Astrocyte (in vitro differentiated cells and primary cell): ENCODE results near the gene ZNF570. TPM values are rescaled to one million over a fixed set of nuclear protein-coding genes. Genes with fewer than 3 reads are reported as not detected.

Experiments
- DNase-seq: peaks from one replicate; pipeline ENCODE4 v3.0.0-alpha.2; 2010; ENCODE audit warnings: low read depth
- FAIRE-seq: peaks from 2 replicates; lab custom pipeline; 2011; peaks lifted over from hg19 to GRCh38; lab: Jason Lieb, UNC
- H2AFZ ChIP-seq: 2 replicates; pipeline ENCODE4 v1.6.0; 2012; ENCODE audit warnings: low read depth, low read length, inconsistent platforms
- H3K27ac ChIP-seq: 2 replicates; pipeline ENCODE4 v1.5.1; 2011; ENCODE audit warnings: low read depth, low read length, inconsistent platforms
- H3K27me3 ChIP-seq: 2 replicates; pipeline ENCODE4 v1.6.0; 2011; ENCODE audit warnings: low read length, inconsistent platforms; ENCODE audit not compliant: insufficient read depth
- H3K36me3 ChIP-seq: 2 replicates; pipeline ENCODE4 v1.5.1; 2011; ENCODE audit warnings: low read length, inconsistent platforms; ENCODE audit not compliant: insufficient read depth
- H3K4me1 ChIP-seq: 2 replicates; pipeline ENCODE4 v1.5.1; 2011; ENCODE audit warnings: low read length, inconsistent platforms; ENCODE audit not compliant: insufficient read depth
- H3K4me2 ChIP-seq: 2 replicates; pipeline ENCODE4 v1.6.0; 2012; ENCODE audit warnings: low read length, inconsistent platforms
- H3K4me3 ChIP-seq: 2 replicates; pipeline ENCODE4 v1.5.1; 2011; ENCODE audit warnings: low read depth, mild to moderate bottlenecking, low read length, inconsistent platforms; ENCODE audit not compliant: insufficient read depth
- H3K79me2 ChIP-seq: 2 replicates; pipeline ENCODE4 v1.6.0; 2012; ENCODE audit warnings: mild to moderate bottlenecking, low read length, inconsistent platforms; ENCODE audit not compliant: insufficient read depth
- H3K9ac ChIP-seq: 2 replicates; pipeline ENCODE4 v1.6.0; 2012; ENCODE audit warnings: mild to moderate bottlenecking, low read length, inconsistent platforms
- H3K9me3 ChIP-seq: 2 replicates; pipeline ENCODE4 v1.5.1; 2012; ENCODE audit warnings: low read depth, mild to moderate bottlenecking, low read length, inconsistent platforms; ENCODE audit not compliant: insufficient read depth
- H4K20me1 ChIP-seq: 2 replicates; pipeline ENCODE4 v1.6.0; 2012; ENCODE audit warnings: low read length, inconsistent platforms; ENCODE audit not compliant: insufficient read depth
- H3K27ac Mint-ChIP-seq: one replicate; pipeline ENCODE4 v1.8.0; 2021; ENCODE audit warnings: mild to moderate bottlenecking, mixed read lengths; ENCODE audit not compliant: unreplicated experiment
- H3K27me3 Mint-ChIP-seq: one replicate; pipeline ENCODE4 v1.8.0; 2021; ENCODE audit warnings: low read depth, mixed read lengths; ENCODE audit not compliant: unreplicated experiment
- H3K36me3 Mint-ChIP-seq: one replicate; pipeline ENCODE4 v1.8.0; 2021; ENCODE audit warnings: low read depth, mixed read lengths; ENCODE audit not compliant: unreplicated experiment
- H3K4me1 Mint-ChIP-seq: one replicate; pipeline ENCODE4 v1.8.0; 2021; ENCODE audit warnings: low read depth, mixed read lengths; ENCODE audit not compliant: unreplicated experiment
- H3K4me3 Mint-ChIP-seq: one replicate; pipeline ENCODE4 v1.8.0; 2021; ENCODE audit warnings: mild to moderate bottlenecking, moderate library complexity, mixed read lengths; ENCODE audit not compliant: unreplicated experiment
- H3K9me3 Mint-ChIP-seq: one replicate; pipeline ENCODE4 v1.8.0; 2021; ENCODE audit warnings: mild to moderate bottlenecking, mixed read lengths; ENCODE audit not compliant: unreplicated experiment
- EZH2 ChIP-seq: IDR thresholded peaks from 2 replicates; pipeline ENCODE4 v1.6.1; 2012; ENCODE audit warnings: mild to moderate bottlenecking, low read length, inconsistent platforms; ENCODE audit not compliant: insufficient read depth
- total RNA-seq: library from RNA; stranded (reverse); gene quantifications from 2 replicates; pipeline ENCODE4 v1.2.1, GENCODE V29; 2021
- TF ChIP-seq, protein P1 (sequence below): IDR thresholded peaks from 2 replicates; pipeline ENCODE4 v1.5.1; 2011; ENCODE audit warnings: low read depth, mild to moderate bottlenecking, inconsistent platforms, low read length, moderate library complexity; ENCODE audit not compliant: insufficient read depth

ZNF570 gene
- total RNA-seq, 1 donor from 2014 or later: 6.5 TPM

GRCh38 chr19:37506387-37507166 is 37.4 kb downstream of the ZNF570 start, which contains the start of gene ZNF793:
ZNF793 (plus strand) TSS chr19:37506939; CDS start chr19:37523440, 16,501 bp downstream.
- Mint-ChIP-seq H3K36me3 (peaks cover 20% of the 10 kb centered on the region), H3K27me3 (no peaks in the 10 kb centered on the region), H3K27ac (no peak within 1 kb of the TSS), H3K9me3 (peaks cover 29% of the 10 kb centered on the region), H3K4me1 (no peaks in the 10 kb centered on the region), H3K4me3 (no peak within 1 kb of the TSS)
- DNase-seq: peak; percentile 88
- Histone ChIP-seq H3K27me3 (no peaks in the 10 kb centered on the region), H4K20me1 (no peaks in the 10 kb centered on the region), H2AFZ (peak within 1 kb of the TSS; percentile 95), H3K9me3 (peaks cover 3% of the 10 kb centered on the region), H3K4me1 (no peaks in the 10 kb centered on the region), H3K4me3 (peak within 1 kb of the TSS; percentile 99), H3K79me2 (no peaks in the 10 kb centered on the region), H3K36me3 (peaks cover 2% of the 10 kb centered on the region), H3K27ac (peak within 1 kb of the TSS; percentile 92), H3K9ac (peak within 1 kb of the TSS; percentile 95), H3K4me2 (peak within 1 kb of the TSS; percentile 94)
- FAIRE-seq: no peak
- no peak for TF ChIP-seq EZH2
- TF ChIP-seq, protein P1, sequence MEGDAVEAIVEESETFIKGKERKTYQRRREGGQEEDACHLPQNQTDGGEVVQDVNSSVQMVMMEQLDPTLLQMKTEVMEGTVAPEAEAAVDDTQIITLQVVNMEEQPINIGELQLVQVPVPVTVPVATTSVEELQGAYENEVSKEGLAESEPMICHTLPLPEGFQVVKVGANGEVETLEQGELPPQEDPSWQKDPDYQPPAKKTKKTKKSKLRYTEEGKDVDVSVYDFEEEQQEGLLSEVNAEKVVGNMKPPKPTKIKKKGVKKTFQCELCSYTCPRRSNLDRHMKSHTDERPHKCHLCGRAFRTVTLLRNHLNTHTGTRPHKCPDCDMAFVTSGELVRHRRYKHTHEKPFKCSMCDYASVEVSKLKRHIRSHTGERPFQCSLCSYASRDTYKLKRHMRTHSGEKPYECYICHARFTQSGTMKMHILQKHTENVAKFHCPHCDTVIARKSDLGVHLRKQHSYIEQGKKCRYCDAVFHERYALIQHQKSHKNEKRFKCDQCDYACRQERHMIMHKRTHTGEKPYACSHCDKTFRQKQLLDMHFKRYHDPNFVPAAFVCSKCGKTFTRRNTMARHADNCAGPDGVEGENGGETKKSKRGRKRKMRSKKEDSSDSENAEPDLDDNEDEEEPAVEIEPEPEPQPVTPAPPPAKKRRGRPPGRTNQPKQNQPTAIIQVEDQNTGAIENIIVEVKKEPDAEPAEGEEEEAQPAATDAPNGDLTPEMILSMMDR: no peak

- H3K4me1 ChIP-seq: no peaks in the 10 kb centered on the region
- FAIRE-seq: no peak
- no peaks in the 10 kb centered on the region for H4K20me1 ChIP-seq
- H3K27ac ChIP-seq: peak overlapping the region; percentile 92
- H3K36me3 Mint-ChIP-seq: peaks cover 24% of the 10 kb centered on the region
- H3K79me2 ChIP-seq: no peaks in the 10 kb centered on the region
- H3K4me3 Mint-ChIP-seq: no peak overlapping the region
- no peak for DNase-seq
- no peaks in the 10 kb centered on the region for H3K27me3 Mint-ChIP-seq
- peak overlapping the region; percentile 94 for H3K4me2 ChIP-seq
- H3K9me3 ChIP-seq: peaks cover 3% of the 10 kb centered on the region
- H3K9ac ChIP-seq: peak overlapping the region; percentile 95
- H3K9me3 Mint-ChIP-seq: peaks cover 26% of the 10 kb centered on the region
- no peak overlapping the region for H3K27ac Mint-ChIP-seq
- H3K36me3 ChIP-seq: peaks cover 6% of the 10 kb centered on the region
- peak overlapping the region; percentile 99 for H3K4me3 ChIP-seq
- H3K27me3 ChIP-seq: no peaks in the 10 kb centered on the region
- no peaks in the 10 kb centered on the region for H3K4me1 Mint-ChIP-seq
- TF ChIP-seq, protein P1: no peak
- TF ChIP-seq EZH2: no peak
- H2AFZ ChIP-seq: peak overlapping the region; percentile 95
These were observed 38.0 kb downstream of the ZNF570 start for GRCh38 chr19:37507167-37507464.

DNA sequence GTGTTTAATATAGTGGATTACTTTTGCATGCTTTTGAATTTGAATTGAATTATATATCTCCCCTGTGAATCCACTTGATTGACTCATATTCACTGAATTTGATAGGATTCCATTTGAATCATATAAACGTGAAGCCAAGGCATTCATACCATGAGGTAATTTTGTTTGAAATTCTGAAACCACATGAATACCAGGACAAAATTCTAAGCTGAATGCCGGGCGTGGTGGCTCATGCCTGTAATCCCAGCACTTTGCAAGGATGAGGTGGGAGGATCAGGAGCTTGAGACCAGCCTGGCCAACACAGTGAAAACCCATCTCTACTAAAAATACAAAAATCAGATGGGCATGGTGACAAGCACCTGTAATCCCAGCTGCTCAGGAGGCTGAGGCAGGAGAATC is 42.0 kb downstream of the ZNF570 start:
- Mint-ChIP-seq H3K9me3 (peaks cover 16% of the 10 kb centered on the region), H3K4me1 (no peaks in the 10 kb centered on the region), H3K27me3 (no peaks in the 10 kb centered on the region), H3K4me3 (no peak overlapping the region), H3K27ac (no peak overlapping the region), H3K36me3 (peaks cover 45% of the 10 kb centered on the region)
- Histone ChIP-seq H3K9ac (no peak overlapping the region), H3K79me2 (no peaks in the 10 kb centered on the region), H3K4me3 (no peak overlapping the region), H3K27me3 (no peaks in the 10 kb centered on the region), H2AFZ (no peak overlapping the region), H4K20me1 (no peaks in the 10 kb centered on the region), H3K36me3 (peaks cover 8% of the 10 kb centered on the region), H3K27ac (no peak overlapping the region), H3K4me2 (no peak overlapping the region), H3K9me3 (no peaks in the 10 kb centered on the region), H3K4me1 (no peaks in the 10 kb centered on the region)
- DNase-seq (no peak), FAIRE-seq (no peak)
- TF ChIP-seq EZH2: no peak
- TF ChIP-seq, protein P1: no peak
